OCI-LY3 (cell line): ENCODE measurements around the gene URB1.
"Not testable (repeated sequence)": the region's sequence is repeated elsewhere in the genome, so short reads cannot be mapped to it uniquely, and the experiment has no call there.

ENCODE experiments used
- H2AFZ ChIP-seq: fragments of 200-600, 300-600 bp; shearing (Covaris generic); 2 replicates; pipeline ENCODE4 v1.6.0; 2014; ENCODE audit warnings: antibody characterized with exemption, low read depth, low read length
- H3K27ac ChIP-seq: fragments of 200-600, 300-600 bp; sonication (generic); 2 replicates; pipeline ENCODE4 v1.5.1; 2014; ENCODE audit warnings: mild to moderate bottlenecking, low read length, moderate library complexity, mixed read lengths
- H3K27me3 ChIP-seq: fragments of 200-600, 300-600 bp; sonication (generic); 2 replicates; pipeline ENCODE4 v1.6.1; 2014; ENCODE audit warnings: low read depth, low read length, mixed read lengths
- H3K36me3 ChIP-seq: fragments of 200-600, 300-600 bp; sonication (generic); replicated peaks from 2 replicates; pipeline ENCODE3; 2014; ENCODE audit warnings: low read depth, low read length, mixed read lengths
- H3K4me1 ChIP-seq: fragments of 300-600, 200-600 bp; sonication (generic); 2 replicates; pipeline ENCODE4 v1.6.1; 2014; ENCODE audit warnings: low read length, mixed read lengths
- H3K4me2 ChIP-seq: fragments of 200-600, 300-600 bp; sonication (generic); 2 replicates; pipeline ENCODE4 v1.6.1; 2014; ENCODE audit warnings: low read length, mixed read lengths
- H3K4me3 ChIP-seq: fragments of 300-600, 200-600 bp; sonication (generic); 2 replicates; pipeline ENCODE4 v1.5.1; 2014; ENCODE audit warnings: antibody characterized with exemption, mild to moderate bottlenecking, low read length, moderate library complexity
- H3K79me2 ChIP-seq: fragments of 300-600, 200-600 bp; shearing (Covaris generic); 2 replicates; pipeline ENCODE4 v1.6.1; 2014; ENCODE audit warnings: mild to moderate bottlenecking, low read length, mixed read lengths
- H3K9ac ChIP-seq: fragments of 300-600, 200-600 bp; shearing (Covaris generic); 2 replicates; pipeline ENCODE4 v1.6.0; 2014; ENCODE audit warnings: mild to moderate bottlenecking, low read length, moderate library complexity
- H3K9me3 ChIP-seq: fragments of 200-600, 300-600 bp; shearing (Covaris generic); 2 replicates; pipeline ENCODE4 v1.6.1; 2014; ENCODE audit warnings: low read length, mixed read lengths; ENCODE audit not compliant: insufficient read depth
- H4K20me1 ChIP-seq: fragments of 200-600, 300-600 bp; sonication (generic); 2 replicates; pipeline ENCODE4 v1.6.1; 2016; ENCODE audit warnings: low read length, mixed read lengths; ENCODE audit not compliant: insufficient read depth
- EZH2phosphoT487 ChIP-seq: fragments of 200-600 bp; shearing (Covaris generic); IDR thresholded peaks from 2 replicates; pipeline ENCODE4 v1.6.1; 2018; ENCODE audit warnings: antibody characterized with exemption, mixed run types, low read depth
- TF ChIP-seq, protein P1 (sequence below): fragments of 200-600, 300-600 bp; sonication (generic); IDR thresholded peaks from 2 replicates; pipeline ENCODE4 v1.5.1; 2014; ENCODE audit warnings: antibody characterized with exemption, low read length, low read depth

Gene URB1

DNA sequence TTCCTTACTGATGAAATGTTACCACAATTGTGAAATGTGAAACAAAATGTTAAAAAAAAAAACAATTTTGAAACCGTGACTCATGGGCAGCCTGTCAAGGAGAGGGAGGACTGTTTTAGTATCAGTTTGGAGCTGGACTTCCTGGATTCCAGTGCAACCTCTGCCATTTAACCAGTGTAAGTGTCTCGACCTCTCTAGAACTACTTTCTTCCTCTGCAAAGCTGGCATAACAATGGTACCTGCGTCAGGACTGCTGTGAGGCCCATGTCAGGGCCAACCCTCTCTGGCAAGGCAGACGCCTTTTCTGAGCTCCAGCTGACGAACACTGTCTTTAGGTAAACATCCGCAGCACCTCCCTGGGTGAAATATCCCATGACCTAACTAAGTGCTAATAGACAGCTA lies 20.9 kb downstream of the URB1 start:
- H3K9me3 ChIP-seq, result no peaks in the 10 kb centered on the region
- H3K4me1 ChIP-seq, result no peaks in the 10 kb centered on the region
- no peaks in the 10 kb centered on the region for H3K27me3 ChIP-seq
- no peak overlapping the region for H3K27ac ChIP-seq
- H3K36me3 ChIP-seq, result peaks cover 24% of the 10 kb centered on the region
- H4K20me1 ChIP-seq, result no peaks in the 10 kb centered on the region
- no peak overlapping the region for H3K9ac ChIP-seq
- no peaks in the 10 kb centered on the region for H3K79me2 ChIP-seq
- H2AFZ ChIP-seq, result no peak overlapping the region
- H3K4me3 ChIP-seq, result no peak overlapping the region
- TF ChIP-seq, protein P1, sequence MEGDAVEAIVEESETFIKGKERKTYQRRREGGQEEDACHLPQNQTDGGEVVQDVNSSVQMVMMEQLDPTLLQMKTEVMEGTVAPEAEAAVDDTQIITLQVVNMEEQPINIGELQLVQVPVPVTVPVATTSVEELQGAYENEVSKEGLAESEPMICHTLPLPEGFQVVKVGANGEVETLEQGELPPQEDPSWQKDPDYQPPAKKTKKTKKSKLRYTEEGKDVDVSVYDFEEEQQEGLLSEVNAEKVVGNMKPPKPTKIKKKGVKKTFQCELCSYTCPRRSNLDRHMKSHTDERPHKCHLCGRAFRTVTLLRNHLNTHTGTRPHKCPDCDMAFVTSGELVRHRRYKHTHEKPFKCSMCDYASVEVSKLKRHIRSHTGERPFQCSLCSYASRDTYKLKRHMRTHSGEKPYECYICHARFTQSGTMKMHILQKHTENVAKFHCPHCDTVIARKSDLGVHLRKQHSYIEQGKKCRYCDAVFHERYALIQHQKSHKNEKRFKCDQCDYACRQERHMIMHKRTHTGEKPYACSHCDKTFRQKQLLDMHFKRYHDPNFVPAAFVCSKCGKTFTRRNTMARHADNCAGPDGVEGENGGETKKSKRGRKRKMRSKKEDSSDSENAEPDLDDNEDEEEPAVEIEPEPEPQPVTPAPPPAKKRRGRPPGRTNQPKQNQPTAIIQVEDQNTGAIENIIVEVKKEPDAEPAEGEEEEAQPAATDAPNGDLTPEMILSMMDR, result no peak
- TF ChIP-seq EZH2phosphoT487, result no peak
- no peak overlapping the region for H3K4me2 ChIP-seq

GRCh38 chr21:32370998-32371766 lies 21.6 kb downstream of the URB1 start:
- Histone ChIP-seq H3K79me2 (no peaks in the 10 kb centered on the region), H3K9ac (no peak overlapping the region), H2AFZ (no peak overlapping the region), H4K20me1 (no peaks in the 10 kb centered on the region), H3K4me1 (no peaks in the 10 kb centered on the region), H3K36me3 (peaks cover 23% of the 10 kb centered on the region), H3K27me3 (no peaks in the 10 kb centered on the region), H3K27ac (no peak overlapping the region), H3K9me3 (no peaks in the 10 kb centered on the region), H3K4me2 (no peak overlapping the region), H3K4me3 (no peak overlapping the region)
- TF ChIP-seq EZH2phosphoT487, result no peak
- TF ChIP-seq, protein P1, result no peak

DNA sequence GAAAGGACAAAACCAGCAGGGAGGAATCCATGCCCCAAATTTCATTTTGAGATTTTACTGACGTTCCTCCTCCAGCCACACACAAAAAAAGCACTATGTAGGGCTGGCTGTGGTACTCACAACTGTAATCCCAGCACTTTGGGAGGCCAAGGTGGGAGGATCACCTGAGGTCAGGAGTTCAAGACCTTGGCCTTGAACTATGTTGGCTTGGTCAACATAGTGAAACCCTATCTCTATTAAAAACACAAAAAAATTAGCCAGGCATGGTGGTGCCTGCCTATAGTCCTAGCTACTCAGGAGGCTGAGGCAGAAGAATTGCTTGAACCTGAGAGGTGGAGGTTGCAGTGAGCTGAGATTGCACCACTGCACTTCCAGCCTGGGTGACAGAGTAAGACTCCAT lies 23.9 kb downstream of the URB1 start:
- H3K27me3 ChIP-seq, H3K4me1 ChIP-seq, H3K9me3 ChIP-seq, H3K79me2 ChIP-seq, H2AFZ ChIP-seq, H3K27ac ChIP-seq, H3K4me3 ChIP-seq, H3K4me2 ChIP-seq, H3K9ac ChIP-seq, H4K20me1 ChIP-seq: not testable (repeated sequence)
- H3K36me3 ChIP-seq, result peaks cover 29% of the 10 kb centered on the region

GRCh38 chr21:32368386-32368785 lies 24.4 kb downstream of the URB1 start:
- no peak overlapping the region for H3K4me2 ChIP-seq
- H3K27ac ChIP-seq, result no peak overlapping the region
- no peaks in the 10 kb centered on the region for H3K4me1 ChIP-seq
- no peaks in the 10 kb centered on the region for H3K79me2 ChIP-seq
- TF ChIP-seq, protein P1, result no peak
- TF ChIP-seq EZH2phosphoT487, result no peak
- H2AFZ ChIP-seq, result no peak overlapping the region
- no peaks in the 10 kb centered on the region for H3K9me3 ChIP-seq
- no peak overlapping the region for H3K9ac ChIP-seq
- H4K20me1 ChIP-seq, result no peaks in the 10 kb centered on the region
- no peaks in the 10 kb centered on the region for H3K27me3 ChIP-seq
- peaks cover 30% of the 10 kb centered on the region for H3K36me3 ChIP-seq
- no peak overlapping the region for H3K4me3 ChIP-seq
